NCI-H748 (cell line): Measurements from ENCODE around the gene CLEC3A.
"Not testable (repeated sequence)": the region's sequence is repeated elsewhere in the genome, so short reads cannot be mapped to it uniquely, and the experiment has no call there.

Experiments used
- DNase-seq: peaks from one replicate; lab custom pipeline; 2025; ENCODE audit not compliant: unreplicated experiment; lab: John Stamatoyannopoulos, UW

CLEC3A gene, protein sequence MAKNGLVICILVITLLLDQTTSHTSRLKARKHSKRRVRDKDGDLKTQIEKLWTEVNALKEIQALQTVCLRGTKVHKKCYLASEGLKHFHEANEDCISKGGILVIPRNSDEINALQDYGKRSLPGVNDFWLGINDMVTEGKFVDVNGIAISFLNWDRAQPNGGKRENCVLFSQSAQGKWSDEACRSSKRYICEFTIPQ

GRCh38 chr16:78022347-78023060 lies at the start of gene CLEC3A:
TSS of gene CLEC3A (plus strand) at chr16:78022548. CDS start at chr16:78022627, 79 bp downstream.
- DNase-seq = no peak

DNA sequence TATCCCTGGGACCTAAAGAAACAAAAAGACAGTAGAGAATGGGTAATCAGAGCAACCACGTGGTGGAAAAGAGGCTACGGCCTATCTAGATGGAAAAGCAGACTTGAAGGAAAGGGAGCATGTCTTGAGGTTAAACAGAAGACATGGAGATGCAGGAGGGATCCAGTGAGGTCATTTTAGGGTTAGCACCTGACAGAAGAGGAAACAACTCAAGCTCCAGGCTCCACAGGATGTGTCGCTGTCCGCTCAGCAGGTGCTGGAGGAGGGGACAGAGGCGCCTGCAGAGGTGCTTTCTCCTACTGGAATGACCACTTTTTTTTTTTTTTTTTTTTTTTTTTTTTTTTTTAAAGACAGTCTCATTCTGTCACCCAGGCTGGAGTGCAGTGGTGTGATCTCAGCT lies 47.5 kb upstream of the CLEC3A start:
- DNase-seq = peak; percentile 7

DNA sequence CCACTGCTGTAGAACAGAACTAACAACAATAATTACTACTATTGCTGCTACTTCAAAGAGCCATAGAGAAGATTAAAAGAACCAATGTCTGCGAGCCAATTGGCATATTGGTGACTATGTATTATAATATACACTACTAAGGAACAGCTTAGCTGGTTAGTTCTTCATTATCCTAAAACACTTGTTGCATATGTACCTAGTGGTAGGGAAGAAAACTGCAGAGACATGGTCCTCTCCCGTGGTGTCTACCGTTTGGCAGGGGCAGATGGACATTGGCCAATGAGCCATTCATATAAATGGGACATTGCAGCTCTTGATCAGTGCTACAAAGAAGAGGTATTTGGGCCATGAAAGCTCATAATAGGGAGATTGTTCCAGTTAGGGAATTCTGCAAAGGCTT lies 46.4 kb upstream of the CLEC3A start:
- no peak for DNase-seq

GRCh38 chr16:77977339-77977738 lies 45.0 kb upstream of the CLEC3A start:
- DNase-seq = no peak

- DNase-seq = no peak
Measured at GRCh38 chr16:77985111-77985510, 37.2 kb upstream of the CLEC3A start.

DNA sequence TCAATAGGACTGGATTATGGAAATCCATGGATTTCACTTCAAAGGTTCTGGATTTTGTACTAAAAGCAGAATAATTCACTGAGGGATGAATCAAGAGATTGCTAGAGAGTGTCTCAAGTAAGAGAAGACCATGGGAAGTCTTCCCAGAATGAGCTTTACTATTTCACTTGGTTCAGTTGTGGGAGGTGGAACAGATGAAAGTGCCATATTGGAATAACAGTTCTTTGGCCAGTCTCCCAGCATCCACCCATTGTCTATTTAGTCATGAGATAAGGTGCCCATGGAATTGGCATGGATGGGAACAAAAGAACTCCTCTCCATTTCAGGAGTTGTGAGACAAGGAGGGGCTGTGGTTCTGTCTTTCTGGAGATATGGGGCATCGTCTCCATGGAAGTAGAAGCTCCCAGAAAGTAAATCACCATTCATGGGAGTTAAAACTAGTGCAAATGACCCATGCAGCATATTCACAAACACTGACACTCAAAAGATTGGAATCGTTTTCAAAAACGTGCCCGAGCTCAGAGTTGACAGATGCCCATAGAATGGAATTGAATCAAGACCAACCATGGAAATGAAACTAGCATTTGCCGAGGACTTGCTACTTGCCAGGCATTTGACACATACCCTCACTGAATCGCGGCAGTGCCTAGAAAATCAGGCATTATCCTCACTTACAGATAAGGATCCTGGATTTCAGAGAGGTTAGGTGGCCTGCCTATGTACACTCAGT lies 36.2 kb upstream of the CLEC3A start:
- DNase-seq = no peak

DNA sequence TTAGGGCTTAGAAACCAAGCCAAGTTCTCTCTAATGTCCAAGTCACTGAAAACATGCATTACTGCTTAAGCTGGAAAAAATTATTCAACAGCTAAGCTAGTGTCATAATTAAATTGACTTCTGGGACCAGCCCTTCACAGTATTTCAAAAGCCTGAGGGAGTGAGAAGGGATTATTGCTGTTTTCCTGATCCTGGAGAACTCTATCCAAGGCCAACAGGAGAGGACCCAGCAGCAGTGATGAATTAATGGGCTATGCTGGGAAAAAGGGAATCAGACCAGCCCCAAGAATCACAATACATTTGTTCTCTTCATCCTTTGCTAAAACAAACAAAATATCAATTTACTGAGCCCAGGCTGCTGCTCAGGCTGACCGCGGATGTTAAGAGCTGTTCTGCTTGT lies 34.5 kb upstream of the CLEC3A start:
- peak; percentile 83 for DNase-seq

- DNase-seq = no peak
Measured at GRCh38 chr16:77989846-77990245, 32.5 kb upstream of the CLEC3A start.

GRCh38 chr16:77991701-77992100 lies 30.6 kb upstream of the CLEC3A start:
- DNase-seq = peak; percentile 88

- not testable (repeated sequence) for DNase-seq
Measured at GRCh38 chr16:77992381-77992780, 30.0 kb upstream of the CLEC3A start.

- DNase-seq = no peak
Measured at GRCh38 chr16:77993111-77993985, 29.0 kb upstream of the CLEC3A start.

GRCh38 chr16:77995843-77996455 lies 26.4 kb upstream of the CLEC3A start:
- DNase-seq = no peak

- DNase-seq = no peak
Measured at GRCh38 chr16:77998350-77999023, 23.9 kb upstream of the CLEC3A start.

- no peak for DNase-seq
Measured at GRCh38 chr16:78001451-78002025, 20.8 kb upstream of the CLEC3A start.

DNA sequence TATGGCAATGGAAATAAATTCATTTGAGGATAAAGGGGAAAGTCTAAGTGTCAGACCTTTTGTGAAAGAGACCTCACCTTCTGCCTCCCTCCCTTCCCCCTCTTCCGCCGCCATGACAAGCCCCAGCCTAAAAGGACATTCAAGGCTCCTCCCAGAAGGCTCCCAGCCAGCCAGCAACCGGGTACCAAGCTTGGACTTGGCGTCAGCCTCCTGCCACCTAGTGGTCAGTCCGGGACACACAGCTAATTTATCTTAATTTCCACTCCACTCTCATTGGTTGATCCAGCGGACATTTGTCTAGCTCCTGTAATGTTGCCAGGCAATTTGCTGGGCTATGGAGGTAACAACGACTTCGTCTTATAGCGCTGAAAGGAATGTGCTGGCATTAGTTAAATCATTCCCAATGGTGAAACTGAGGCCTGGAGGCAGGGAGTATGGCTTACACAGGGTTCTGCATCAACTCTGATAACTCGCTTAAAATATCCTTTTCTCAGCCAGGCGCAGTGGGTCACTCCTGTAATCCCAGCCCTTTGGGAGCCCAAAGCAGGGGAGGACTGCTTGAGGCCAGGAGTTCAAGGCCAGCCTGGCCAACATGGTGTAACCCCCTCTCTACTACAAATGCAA lies 19.3 kb upstream of the CLEC3A start:
- DNase-seq = peak; percentile 95

DNA sequence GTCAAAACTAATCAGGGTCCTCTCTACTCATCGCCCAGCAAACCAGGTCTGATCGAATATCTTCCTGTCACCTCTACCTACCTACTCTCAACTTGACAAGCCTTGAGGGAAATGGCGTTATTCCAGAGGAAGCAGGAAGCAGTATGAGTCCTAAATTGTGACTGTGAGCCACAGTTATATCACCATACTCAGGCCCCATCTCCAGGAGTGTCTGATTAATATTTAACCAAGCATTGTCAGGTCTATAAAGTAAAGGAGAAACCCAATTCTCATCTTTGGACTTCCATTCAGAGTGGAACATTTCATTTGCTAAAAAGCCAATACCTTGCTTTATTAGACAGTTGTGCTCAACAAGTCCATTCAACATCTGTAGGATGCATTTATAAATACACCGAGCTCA lies 17.8 kb upstream of the CLEC3A start:
- DNase-seq = no peak

GRCh38 chr16:78005881-78006280 lies 16.5 kb upstream of the CLEC3A start:
- DNase-seq = peak; percentile 55

GRCh38 chr16:78007121-78007520 lies 15.2 kb upstream of the CLEC3A start:
- no peak for DNase-seq

DNA sequence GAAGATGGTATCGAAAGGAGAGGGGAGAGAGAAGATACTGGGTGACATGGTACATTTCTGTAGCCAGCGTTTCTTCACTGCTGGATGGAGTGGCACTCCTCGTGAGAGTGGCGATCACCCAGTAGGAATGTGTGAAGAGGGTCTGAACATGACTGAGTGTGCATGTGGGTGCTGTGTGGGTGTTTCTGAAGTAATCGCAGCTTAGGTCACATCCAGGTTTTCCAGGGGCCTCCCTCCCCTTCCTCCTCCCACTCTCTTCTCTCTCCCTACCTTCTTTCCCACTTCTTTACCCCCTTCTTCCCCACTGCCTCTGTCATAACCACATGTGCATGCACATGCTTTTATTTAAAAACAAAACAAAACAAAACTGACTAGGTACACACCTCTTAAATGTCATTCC lies 1.8 kb downstream of the CLEC3A start:
- DNase-seq = no peak
